NCI-H2227 (cell line): Measurements from ENCODE around the gene PDZD2.
A peak's percentile ranks its signal among the peaks of the same experiment; 100 is the strongest.

Experiments
- DNase-seq: peaks from one replicate; lab custom pipeline; 2025; ENCODE audit not compliant: unreplicated experiment; lab: John Stamatoyannopoulos, UW

The PDZD2 gene

GRCh38 chr5:31637851-31638250 lies 1.1 kb upstream of the PDZD2 start:
- DNase-seq: no peak

GRCh38 chr5:31638345-31638744 lies 586 bp upstream of the PDZD2 start:
- no peak for DNase-seq

- DNase-seq: peak; percentile 45
Observed at GRCh38 chr5:31639481-31640411, 815 bp downstream of the PDZD2 start.

- DNase-seq: no peak
Observed at GRCh38 chr5:31640573-31640972, 1.6 kb downstream of the PDZD2 start.

GRCh38 chr5:31641059-31641458 lies 2.1 kb downstream of the PDZD2 start:
- no peak for DNase-seq

GRCh38 chr5:31641575-31641974 lies 2.6 kb downstream of the PDZD2 start:
- no peak for DNase-seq

- DNase-seq: no peak
Observed at GRCh38 chr5:31645420-31646081, 6.6 kb downstream of the PDZD2 start.

GRCh38 chr5:31648326-31648725 lies 9.4 kb downstream of the PDZD2 start:
- no peak for DNase-seq

- no peak for DNase-seq
Observed at GRCh38 chr5:31651241-31651640, 12.3 kb downstream of the PDZD2 start.

- no peak for DNase-seq
Observed at GRCh38 chr5:31655491-31655890, 16.6 kb downstream of the PDZD2 start.

GRCh38 chr5:31656806-31657205 lies 17.9 kb downstream of the PDZD2 start:
- DNase-seq: no peak

GRCh38 chr5:31657315-31657979 lies 18.5 kb downstream of the PDZD2 start:
- DNase-seq: no peak

- no peak for DNase-seq
Observed at GRCh38 chr5:31661257-31661656, 22.3 kb downstream of the PDZD2 start.

GRCh38 chr5:31663519-31663918 lies 24.6 kb downstream of the PDZD2 start:
- no peak for DNase-seq

GRCh38 chr5:31664566-31664965 lies 25.6 kb downstream of the PDZD2 start:
- no peak for DNase-seq

GRCh38 chr5:31671339-31671741 lies 32.4 kb downstream of the PDZD2 start:
- no peak for DNase-seq

GRCh38 chr5:31674371-31674951 lies 35.5 kb downstream of the PDZD2 start:
- no peak for DNase-seq

- DNase-seq: no peak
Observed at GRCh38 chr5:31675472-31675871, 36.5 kb downstream of the PDZD2 start.

GRCh38 chr5:31678180-31678579 lies 39.2 kb downstream of the PDZD2 start:
- no peak for DNase-seq

- peak; percentile 44 for DNase-seq
Observed at GRCh38 chr5:31680528-31680927, 41.6 kb downstream of the PDZD2 start.

GRCh38 chr5:31682025-31682424 lies 43.1 kb downstream of the PDZD2 start:
- peak; percentile 32 for DNase-seq
